Fibroblast of skin of right quadriceps (primary cell): Measurements from ENCODE around the gene TOMM34.

Source experiments
- DNase-seq: peaks from one replicate; pipeline ENCODE4 v3.0.0-alpha.2; 2013

TOMM34 gene

DNA sequence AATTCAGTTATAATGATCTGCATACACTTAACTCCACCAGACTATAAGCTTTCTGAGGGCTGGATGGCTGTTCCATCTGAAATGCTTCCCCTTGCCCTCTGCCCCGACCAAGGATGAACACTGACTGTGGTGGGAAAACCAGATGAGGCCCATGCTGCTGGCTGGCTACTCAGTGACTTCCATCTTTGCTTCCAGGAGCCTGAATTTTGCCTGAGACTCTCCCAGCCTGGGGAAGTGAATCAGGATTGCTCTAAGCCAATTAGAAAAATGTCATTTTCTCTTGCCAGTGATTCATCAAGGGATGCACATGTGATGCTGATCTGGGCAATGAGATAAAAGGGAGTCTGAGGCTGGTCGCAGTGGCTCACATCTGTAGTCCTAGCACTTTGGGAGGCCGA is 1.7 kb upstream of the TOMM34 start:
- peak; percentile 64 for DNase-seq

DNA sequence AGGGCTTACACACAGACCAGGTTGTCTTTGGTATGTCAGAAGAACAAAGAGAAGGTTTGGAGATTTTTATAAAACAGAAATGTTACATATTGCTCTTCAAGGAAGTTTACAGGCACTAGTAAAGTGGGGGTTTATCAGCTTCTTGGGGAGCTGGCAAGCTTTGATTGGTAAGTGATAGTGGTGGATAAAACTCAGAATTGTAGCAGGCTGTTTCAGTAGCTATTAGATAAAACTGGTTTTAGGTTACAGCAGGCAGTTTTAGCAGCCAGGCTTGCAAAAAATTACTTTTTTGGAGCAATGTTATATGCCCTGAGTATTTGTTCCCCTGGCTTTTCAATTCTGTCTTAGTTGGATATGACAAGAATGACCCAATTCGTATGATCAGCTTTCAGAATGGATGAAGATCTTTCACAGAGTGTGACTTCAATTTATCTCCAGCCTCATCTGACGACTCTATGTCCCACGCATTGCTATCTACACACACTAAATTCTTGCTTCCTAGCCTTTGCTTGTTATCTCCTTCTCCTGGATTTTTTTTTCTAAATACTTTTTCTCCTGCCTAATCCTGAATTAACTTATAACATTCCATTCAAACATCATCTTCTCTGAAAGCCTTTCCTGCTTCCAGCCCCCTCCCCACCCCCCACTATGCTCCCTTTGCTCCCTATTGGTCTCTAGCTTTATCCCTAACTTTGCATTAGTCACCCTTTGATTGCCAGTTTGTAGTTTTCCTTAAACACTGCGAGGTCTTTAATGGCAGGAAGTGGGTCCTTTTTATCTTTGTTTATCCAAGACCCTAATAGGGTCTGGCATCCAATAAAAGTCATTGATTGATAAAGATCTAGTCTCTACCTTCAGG is 1.0 kb upstream of the TOMM34 start:
- peak; percentile 39 for DNase-seq

- peak; percentile 59 for DNase-seq
Measured at GRCh38 chr20:44959638-44960102, 527 bp downstream of the TOMM34 start.

GRCh38 chr20:44959082-44959637 is 1.0 kb downstream of the TOMM34 start:
- peak; percentile 27 for DNase-seq

DNA sequence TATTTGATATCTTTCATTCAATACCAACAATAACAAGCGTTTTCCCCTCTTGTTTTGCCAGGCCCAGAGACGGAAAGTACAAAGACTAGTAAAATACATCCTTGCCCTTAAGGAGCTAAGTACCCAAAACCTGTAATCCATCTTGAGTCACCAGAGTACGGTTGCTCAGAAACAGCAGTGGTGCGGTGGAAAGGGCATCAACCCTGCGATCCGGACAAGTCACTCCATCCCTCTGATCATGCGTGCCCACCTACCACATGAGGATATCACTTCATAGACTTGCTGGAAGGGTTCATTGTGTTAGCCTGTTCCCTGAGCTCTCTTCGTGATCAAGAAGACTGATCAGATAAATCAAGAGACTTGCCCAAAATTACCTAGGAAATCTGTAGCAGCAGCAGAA is 1.9 kb downstream of the TOMM34 start:
- DNase-seq, result no peak

DNA sequence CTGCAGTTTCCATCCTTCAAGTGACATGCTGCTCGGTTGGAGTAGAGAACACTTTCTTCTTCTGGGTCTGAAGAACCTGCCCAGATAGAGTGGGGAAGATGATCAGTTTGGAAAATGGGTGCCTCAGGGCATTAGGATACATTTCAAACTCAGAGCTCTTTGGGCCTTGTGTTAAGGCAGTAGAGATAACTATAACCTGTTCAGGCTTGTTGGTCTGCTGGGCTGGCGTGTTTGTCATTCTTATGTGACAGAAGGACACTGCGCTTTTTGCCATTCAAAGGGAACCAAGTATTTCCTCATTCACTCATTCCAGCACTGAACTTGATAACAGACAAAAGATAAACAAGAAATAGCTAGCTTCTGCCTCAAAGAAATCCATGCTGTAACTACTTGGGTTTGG is 3.8 kb downstream of the TOMM34 start:
- DNase-seq, result no peak

DNA sequence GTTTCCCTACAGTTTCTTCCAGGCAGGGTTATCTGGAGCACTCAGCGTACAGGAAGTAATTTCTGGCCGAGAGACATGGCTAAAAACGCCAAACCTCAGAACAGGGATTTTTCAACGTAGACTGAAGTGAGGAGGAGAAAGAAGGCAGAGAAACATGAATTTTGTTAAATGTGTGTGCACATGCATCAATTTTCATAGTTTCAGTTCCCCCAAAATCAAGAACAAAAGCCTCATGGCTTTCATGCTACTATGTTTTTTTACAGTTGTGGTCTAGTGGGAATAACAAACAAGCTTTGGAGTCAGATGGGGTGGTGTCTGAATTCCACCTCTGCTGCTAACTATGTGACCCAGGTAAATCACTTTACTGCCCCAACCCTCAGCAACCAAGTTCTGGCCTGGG is 4.9 kb downstream of the TOMM34 start:
- no peak for DNase-seq

DNA sequence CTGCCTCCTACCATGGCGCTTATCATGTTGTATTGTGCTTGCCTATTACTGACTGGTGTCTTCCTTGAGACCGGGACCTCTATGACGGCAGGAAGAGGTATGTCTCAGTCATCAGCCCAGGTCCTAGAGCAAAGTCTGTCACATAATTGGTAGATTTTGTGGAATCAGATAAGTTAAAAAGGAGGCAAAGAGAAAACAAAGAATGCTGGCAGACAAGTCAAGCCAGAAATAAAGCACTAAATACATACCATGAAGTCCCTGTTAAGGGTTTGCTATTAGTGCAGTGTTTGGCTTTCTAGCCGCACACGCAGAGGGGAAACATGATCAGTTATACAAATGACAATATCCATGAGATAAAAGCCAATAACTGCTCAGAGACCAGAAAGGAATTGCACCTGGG is 6.0 kb downstream of the TOMM34 start:
- DNase-seq, result no peak

DNA sequence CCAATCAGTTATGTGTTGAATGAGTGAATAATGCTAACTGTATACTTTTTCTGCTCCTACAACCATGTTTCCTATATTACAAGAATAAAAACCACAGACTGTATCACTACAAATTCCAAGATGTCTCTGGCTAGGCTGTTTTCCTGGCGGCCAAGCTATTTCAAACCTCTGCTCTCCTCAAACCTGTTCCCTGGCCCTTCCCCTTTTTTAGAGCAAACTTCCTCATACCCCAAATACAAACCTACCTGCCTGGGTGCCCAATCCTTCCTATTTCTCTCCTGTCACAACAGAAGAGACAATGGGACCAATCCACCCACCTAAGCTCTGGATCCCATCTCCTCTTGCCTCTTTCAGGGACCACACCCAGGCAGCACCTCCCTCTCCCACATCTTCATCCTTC is 7.5 kb downstream of the TOMM34 start:
- no peak for DNase-seq

DNA sequence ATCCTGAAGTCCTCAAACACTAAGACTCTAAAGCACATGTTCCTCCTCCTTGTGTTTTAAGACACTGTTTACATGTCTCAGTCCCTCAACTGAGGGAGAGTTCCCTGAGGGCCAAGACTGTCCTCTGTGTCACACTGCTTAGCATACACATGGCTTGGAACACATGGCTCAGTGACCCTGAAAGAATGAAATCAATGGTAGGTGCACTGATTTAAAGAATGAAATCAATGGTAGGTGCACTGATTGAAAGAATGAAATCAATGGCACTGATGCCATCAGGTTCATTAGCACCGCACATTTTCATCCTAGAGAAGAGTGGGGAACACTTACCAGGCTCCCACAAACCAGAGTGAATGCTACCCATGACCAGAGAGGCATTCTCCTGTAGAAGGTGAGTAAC is 9.8 kb downstream of the TOMM34 start:
- no peak for DNase-seq

GRCh38 chr20:44948513-44948912 is 11.7 kb downstream of the TOMM34 start:
- no peak for DNase-seq

GRCh38 chr20:44948107-44948506 is 12.1 kb downstream of the TOMM34 start:
- no peak for DNase-seq

DNA sequence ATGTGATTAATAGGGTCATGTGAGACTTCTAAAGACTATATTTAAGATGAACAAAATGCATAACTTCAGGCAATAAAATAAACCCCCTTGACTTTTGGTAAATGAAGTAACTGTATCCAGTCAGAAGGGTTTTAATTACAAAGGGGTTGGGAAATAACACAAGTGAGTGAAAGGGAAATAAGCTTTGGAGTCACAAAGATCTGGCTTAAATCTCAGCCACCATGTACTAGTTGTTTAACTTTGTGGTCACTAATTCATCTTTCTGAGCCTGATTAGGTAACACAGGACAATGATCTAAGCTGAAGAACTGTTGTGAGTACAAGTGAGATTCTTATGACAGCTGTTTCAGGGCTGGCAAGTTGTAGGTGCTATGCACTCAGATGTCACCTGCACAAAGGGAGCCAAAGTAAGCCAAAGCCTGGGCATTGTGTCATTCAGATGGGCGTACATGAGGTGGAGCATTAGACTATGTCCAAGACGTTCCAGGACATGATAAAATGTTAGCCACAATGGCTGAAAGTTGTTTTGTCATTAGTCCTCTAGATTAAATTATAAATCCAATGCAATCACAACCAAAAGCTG is 13.8 kb downstream of the TOMM34 start:
- no peak for DNase-seq

- no peak for DNase-seq
Measured at GRCh38 chr20:44945261-44945660, 14.9 kb downstream of the TOMM34 start.

DNA sequence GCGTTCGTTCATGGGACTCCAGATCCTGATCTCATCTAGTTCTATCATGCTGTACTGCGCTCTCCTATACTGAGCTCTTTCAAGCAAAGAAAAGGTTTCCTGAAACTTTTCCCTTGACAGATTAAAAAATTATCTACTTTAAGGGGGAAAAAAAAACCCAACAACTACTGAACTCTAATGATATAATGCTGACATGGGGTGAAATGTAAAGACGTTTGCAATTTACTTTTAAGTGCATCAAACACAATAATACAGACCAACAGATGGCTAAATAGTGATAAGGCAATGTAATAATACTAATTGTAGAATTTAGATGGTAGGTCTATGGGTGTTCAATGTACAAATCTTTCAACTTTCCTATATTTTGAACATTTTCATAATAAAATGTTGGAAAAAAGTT is 16.4 kb downstream of the TOMM34 start:
- no peak for DNase-seq

GRCh38 chr20:44942264-44942973 is 17.8 kb downstream of the TOMM34 start:
- no peak for DNase-seq

GRCh38 chr20:44941120-44941691 is 19.0 kb downstream of the TOMM34 start:
- no peak for DNase-seq

DNA sequence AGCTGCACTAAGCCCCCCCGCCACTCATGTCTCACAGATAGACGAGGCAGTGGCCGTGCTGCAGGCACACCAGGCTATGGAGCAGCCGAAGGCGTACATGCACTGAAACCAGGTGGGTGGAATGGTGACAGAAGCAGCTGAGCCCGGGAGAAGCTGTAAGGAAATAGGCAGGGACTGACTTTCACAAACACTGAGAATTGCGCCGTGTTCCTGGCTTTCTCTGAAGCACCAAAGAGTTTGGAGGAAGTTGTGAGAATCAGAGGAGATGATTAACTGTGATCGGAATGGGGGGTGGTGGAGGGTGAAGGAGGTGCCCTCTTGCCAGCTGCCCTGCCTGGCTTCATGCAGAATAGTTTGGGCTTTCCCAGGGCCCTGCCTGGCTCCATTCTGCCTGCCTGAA is 21.6 kb downstream of the TOMM34 start:
- DNase-seq, result no peak

DNA sequence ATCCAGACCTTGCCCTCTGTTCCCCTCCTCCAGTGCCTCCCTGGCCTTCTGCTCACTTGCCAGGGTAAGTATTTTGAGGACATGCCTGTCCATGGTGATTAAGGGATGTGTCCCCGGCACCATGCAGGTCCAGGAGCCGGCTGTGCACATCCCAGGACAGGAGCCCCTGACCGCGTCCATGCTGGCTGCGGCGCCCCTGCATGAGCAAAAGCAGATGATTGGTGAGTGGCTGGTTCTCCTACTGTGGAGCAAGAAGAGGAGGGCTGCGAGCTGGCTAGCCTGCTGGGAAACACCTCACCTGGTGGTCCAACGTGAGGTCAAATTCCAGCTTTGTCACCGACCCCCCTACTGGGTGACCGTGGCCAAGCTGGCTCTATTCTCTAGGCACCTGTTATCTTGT is 23.7 kb downstream of the TOMM34 start:
- no peak for DNase-seq

DNA sequence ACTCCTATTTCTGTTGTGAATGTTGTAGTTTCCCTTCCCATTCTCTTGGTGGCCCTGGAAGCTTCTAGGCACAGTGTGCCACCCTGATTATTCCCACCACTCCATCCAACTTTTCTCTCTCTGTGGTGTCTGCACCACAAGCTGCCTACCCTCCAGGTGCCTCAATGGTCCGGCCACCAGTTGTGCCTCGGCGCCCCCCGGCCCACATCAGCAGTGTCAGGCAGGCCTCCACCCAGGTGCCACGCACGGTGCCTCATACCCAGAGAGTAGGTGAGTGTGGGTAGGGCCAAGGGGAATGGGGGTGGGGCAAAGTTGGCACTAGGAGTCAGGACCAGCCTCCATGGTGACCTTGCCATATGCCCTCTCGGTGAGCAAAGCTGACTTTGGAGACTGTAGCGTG is 27.3 kb downstream of the TOMM34 start:
- no peak for DNase-seq

DNA sequence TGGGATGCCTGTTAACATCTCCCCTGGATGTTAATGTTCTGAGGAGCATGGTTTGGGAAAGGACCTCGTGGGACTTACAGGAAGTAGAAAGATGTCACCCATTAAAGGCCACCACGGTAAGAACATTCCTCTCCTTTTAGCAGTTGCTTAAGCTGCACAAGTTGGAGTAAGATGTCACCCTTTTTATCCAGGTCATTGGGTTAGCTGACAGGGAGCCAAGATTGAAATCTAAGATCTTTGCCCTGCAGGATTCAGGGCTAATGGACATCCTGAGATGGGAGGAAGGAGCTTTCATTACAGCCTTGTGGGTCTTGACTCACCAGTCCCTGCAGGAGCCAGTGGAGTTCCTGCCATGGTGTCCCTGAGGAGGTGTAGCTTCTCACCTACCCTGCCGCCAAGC is 28.3 kb downstream of the TOMM34 start:
- DNase-seq, result no peak

- no peak for DNase-seq
Measured at GRCh38 chr20:44930517-44931168, 29.6 kb downstream of the TOMM34 start.

DNA sequence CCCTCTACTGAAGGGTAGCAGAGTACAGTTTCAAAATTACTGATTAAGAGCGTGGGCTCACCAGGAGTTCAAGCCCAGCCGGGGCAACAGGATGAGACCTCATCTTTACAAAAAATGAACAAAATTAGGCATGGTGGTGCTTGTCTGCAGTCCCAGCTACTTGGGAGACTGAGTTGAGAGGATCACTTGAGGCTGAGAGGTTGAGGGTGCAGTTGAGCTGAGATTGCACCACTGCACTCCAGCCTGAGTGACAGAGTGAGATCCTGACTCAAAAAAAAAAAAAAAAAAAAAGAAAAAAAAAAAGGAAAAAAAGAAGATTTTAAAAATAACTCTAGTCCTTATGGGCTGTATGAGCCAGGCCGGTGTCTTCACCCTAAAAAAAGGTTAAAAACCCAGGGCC is 31.6 kb downstream of the TOMM34 start:
- DNase-seq, result no peak
